Stimulated activated CD8-positive, alpha-beta memory T cell treated with anti-CD3 and anti-CD28 coated beads, Interleukin-4, amount 100 ng/mL, for 48 hours (primary cell): ENCODE measurements around the gene MARVELD1.
"Not testable (repeated sequence)": the region's sequence is repeated elsewhere in the genome, so short reads cannot be mapped to it uniquely, and the experiment has no call there.

Experiments used
- DNase-seq: peaks from one replicate; pipeline ENCODE4 v3.0.0-alpha.2; 2020

MARVELD1 gene

DNA sequence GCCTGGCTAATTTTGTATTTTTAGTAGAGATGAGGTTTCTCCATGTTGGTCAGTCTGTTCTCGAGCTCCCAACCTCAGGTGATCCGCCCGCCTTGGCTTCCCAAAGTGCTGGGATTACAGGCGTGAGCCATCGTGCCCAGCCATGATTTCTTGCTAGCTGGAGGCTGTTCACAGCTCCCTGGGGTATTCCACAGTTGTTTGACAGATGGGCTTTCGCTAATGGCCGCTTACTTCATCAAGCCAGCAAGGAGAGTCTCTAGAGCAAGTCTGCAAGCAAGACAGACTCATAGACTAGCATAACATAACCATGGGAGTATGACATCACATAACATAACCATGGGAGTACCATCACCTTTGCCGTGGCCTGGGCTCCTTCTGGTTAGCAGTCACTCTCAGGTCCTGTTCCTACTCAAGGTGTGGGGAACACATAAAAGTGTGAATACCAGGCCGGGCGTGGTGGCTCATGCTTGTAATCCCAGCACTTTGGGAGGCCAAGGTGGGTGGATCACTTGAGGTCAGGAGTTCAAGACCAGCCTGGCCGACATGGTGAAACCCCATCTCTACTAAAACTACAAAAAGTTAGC lies 15.4 kb upstream of the MARVELD1 start:
- not testable (repeated sequence) for DNase-seq

DNA sequence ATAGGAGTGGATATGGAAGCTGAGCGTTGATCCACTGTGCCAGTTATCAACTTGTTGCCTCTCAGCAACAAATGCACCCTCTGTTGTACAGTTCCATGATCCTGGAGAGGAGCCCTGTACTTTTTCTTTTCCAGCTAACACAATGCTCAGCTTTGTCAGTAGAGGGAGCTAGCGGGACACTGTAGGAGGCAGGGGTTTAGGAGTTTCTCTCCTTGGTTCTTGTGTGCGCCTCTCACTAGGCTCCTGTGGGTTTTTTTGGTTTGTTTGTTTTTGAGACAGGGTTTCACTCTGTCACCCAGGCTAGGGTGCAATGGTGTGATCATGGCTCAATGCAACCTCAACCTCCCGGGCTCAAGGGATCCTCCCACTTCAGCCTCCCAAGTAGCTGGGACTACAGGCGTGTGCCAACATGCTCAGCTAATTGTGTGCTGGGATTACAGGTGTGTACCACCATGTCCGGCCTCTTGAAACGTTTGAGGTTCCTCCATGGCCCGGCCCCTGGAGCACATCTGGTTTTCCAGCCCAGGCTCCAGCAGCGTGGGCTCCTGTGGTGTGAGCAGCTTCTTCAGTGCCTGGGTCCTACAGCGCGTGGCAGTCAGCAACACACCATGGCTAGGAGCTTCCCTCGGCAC lies 12.0 kb upstream of the MARVELD1 start:
- peak; percentile 54 for DNase-seq

DNA sequence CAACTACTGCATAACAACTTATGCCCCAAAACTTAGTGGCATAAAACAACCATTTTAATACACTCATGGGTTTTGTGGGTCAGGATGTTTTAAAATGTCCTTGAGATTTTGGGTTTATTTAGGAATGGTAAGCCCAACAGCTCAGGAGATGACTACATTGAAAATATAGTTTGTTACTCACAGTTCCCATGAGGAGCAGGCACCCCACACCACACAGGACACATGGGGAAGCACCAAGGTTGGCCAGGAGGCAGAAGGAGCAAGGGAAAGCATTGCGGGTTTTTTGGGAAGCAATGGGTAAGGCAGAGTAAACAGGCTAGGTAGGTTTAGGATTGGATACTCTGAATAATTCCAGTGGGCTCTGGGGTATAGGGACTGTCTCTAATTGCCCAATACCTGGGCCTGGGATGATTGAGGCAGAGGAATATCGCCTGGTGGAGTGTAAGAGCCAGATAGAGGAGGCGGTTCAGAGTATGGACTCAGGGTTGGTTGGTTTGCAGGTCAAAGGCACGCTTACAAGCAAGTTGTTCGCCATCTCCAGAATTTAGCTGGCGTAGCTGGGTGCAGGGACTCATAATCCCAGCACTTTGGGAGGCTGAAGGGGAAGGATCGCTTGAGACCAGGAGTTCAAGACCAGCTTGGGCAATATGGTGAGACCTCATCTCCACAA lies 10.0 kb upstream of the MARVELD1 start:
- DNase-seq: no peak

DNA sequence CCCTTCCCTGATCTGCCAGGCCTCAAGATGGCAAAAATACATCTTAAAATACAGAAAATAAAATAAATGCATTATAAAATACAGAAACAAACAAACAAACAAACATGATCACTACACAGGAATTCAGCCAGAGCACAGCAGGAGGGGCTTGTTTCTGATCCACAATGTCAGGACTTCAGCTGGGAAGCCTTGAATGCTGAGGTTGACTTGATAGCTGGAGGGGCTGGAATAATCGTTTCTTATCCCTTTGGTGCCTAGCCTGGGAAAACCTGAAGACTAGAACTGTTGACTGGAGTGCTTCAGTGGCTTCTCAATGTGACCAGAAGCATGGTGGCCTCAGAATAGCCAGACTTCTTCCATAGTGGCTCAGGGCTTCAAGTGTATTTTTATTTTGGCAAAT lies 9.2 kb upstream of the MARVELD1 start:
- no peak for DNase-seq

DNA sequence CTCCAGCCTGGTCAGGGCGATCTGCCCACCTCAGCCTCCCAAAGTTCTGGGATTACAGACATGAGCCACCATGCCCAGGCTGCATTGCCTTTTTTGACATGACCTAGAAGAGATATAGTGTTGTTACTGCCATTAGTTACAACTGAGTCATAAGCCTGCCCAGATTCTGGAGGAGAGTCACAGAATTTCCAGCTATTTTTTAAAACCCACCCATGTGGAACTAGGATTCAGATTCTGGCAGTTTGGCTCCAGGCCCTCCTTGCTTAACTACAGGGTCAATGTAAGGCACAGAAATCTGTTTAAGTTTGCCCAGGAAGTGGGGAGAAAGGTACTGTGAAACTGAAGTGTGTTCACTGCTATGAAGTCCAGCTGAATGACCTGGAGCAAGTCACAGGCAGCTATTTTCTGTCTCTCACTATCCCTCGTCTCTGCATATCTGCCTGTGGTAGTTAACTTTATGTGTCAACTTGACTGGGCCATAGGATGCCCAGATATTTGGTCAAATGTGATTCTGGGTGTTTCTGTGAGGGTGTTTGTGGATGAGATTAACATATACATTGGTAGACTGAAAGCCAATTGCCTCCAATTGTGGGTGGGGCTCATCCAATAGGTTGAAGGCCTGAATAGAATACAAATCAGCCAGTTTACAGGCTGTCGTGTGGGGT lies 8.4 kb upstream of the MARVELD1 start:
- DNase-seq: no peak

DNA sequence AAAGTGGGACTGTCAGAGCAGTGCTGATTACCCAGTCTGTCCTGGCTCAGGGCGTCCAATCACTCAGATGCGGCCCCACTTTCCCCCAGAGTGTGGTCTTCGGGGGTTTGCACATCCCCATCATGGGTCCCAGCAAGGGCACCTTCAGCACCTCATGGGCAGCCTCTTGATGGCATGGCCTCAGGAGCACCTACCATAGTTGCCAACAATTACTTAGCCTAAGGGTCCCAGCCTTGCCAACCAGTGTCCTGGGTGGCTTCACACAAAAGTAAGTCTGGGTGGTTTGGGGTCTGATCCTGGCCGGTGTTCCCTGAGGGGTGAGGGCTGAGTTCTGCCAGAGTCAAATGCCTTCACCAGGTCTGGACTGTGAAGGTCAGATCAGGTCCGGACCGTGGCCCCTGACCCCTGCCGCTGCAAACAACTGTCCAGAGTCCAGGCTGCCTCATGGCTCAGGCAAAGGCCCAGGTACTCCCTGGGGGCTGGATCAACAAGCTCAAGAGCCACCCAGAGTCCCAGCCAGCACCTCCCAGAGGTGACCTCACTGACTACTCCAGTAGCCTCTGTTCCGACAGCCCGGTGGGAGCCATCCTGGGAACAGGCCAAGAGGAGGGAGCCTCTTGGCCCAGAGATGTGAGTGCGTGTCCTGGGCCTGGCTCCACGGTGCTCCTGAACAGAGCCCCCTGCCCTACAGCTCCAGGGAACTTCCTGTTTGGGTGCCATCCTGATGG lies 6.2 kb upstream of the MARVELD1 start:
- no peak for DNase-seq

DNA sequence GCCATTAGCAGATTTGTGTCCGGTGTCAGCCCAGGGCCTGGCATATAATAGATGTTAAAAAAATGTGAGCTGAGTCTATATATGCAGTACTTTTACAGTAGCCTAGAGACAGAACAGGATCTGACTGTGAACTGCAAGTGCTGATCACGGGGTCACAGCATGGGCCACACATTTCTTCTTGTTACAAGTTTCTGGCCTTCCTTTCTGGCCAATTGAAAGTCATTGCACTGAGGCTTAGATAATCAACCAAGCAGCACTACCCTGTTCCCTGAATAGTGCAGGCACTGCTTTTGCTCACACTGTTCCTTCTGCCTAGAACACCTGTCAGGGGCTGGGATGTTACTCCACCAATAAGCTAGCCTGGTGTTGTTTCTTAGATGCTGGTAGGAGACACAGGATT lies 5.4 kb upstream of the MARVELD1 start:
- no peak for DNase-seq

DNA sequence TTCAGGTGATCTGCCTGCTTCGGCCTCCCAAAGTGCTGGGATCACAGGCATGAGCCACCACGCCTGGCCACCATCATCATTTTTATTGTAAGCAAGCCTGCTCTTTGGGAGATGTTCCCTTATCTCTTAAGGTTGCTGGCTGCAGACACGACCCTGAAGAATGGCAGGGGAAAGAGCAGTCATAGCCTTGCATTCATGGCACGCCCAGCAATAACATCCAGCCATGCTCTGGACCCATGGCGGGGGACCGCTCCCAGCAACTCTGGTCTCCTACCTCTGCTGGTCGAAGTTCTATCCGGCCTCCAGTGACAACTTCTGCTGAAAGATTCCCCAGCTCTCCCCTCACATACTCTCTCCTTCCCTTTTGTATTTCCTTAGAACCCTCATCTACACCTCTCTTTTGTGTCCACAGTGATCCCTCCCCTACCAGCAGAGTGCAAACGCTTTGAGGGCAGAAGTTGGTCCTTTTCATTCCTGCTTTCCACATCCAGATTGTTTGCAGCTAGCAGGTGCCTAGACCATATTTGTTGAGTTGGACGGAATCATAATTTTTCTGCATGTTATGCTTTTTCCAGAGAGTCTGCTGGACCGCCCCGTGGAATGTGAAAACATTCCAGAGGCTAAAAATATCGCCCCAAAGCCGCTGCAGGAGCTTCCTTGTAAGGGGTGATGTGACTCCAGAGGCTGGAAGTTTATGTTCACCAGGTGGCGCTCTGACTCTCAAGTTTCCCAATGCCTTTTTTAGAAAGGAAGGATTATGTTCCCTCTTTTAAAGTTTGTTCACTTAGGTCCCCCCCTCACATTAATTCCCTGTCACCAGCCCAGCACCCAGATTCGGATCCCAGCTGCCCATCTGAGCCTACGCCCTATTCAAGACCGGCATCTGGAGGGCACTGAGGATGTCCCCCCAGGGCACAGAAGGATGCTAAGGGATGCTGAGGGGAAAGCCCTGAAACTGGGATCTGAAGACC lies 4.3 kb upstream of the MARVELD1 start:
- DNase-seq: peak; percentile 60

DNA sequence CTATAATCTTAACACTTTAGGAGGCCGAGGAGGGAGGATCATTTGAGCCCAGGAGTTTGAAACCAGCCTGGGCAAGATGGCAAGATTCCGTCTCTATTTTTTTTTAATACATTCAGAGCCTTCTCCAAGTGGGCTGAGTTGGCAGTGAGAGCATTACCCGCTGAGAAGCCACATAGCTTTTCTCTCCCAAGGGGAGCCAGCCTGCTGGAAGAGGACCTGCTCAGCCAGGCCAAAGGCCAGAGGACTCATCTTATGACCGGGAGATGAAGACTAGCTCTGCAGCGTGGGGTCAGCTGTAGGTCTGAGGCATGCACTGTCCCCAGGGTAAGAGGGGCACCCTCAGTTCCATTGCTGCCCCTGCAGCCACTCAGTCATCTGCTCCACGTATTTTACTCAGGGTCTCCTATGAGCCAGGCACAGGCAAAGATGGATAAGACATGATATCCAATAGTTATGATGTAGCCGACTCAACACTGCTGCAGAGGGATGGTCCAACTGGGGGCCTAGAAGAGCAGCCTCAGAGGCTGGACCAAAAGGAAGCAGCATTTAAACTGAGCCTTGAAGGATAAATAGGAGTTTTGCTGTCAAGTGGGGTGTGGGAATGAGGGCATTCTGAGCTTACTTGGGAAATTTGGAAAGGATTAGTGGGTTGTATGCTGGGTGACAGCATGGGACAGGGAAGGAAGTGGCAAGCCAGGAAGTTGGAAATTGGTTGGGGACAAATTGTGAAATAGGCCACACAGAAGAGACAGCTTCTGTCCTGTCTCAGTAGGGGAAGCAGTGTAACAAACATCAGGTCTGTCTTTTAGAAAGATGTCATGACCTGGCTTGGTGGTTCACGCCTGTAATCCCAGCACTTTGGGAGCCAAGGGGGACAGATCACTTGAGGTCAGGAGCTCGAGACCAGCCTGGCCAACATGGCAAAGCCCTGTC lies 1.6 kb upstream of the MARVELD1 start:
- no peak for DNase-seq

DNA sequence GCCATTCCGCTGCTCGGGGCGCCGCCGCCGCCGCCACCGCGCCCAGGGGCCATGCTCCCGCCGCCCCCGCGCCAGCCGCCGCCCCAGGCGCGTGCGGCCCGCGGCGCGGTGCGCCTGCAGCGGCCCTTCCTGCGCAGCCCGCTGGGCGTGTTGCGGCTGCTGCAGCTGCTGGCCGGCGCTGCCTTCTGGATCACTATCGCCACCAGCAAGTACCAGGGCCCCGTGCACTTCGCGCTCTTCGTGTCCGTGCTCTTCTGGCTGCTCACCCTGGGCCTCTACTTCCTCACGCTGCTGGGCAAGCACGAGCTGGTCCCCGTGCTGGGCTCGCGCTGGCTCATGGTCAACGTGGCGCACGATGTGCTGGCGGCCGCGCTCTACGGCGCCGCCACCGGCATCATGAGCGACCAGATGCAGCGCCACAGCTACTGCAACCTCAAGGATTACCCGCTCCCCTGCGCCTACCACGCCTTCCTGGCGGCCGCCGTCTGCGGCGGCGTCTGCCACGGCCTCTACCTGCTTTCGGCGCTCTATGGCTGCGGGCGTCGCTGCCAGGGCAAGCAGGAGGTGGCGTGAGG lies 383 bp downstream of the MARVELD1 start:
- peak; percentile 64 for DNase-seq

DNA sequence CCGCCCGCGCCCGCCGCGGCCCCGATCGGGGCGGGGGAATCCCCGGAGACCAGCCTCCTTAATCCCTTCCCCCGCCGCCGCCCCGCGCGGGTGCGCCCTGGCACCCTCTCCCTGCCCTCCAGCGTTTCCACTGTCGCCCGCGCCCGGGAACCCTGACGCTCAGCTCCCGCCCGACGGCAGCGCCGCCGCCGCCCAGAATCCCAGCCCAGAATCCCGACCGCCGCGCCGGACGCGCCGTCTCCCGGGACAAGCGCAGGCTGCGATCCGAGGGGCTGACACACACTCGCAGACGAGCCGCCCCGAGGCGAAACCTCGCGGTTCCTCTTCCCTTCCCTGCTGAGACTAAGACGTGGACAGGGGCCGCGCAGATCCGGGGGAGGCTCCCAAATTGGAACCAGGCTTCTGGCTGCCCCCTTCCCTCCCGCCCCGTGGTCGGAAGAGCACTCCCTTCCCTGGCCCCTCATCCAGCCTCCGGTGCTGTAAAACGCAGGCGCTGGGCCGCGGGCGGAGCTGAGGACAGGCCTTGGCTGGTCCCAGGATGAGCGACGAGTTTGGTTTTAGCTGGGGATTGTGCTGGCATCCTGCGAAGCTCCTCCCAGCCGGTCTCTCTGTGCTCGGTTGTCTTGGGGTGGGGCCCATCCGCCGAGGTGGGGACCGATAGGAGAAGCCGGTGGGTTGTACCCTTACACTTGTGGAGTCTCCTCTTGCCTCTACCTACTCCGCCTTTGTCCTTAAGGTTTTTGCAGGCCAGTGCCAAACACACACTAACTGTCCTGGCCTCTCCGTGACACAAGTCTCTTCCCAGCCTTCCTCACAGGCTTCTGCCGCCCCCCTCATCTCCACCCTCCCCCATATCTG lies 1.1 kb downstream of the MARVELD1 start:
- peak; percentile 45 for DNase-seq

DNA sequence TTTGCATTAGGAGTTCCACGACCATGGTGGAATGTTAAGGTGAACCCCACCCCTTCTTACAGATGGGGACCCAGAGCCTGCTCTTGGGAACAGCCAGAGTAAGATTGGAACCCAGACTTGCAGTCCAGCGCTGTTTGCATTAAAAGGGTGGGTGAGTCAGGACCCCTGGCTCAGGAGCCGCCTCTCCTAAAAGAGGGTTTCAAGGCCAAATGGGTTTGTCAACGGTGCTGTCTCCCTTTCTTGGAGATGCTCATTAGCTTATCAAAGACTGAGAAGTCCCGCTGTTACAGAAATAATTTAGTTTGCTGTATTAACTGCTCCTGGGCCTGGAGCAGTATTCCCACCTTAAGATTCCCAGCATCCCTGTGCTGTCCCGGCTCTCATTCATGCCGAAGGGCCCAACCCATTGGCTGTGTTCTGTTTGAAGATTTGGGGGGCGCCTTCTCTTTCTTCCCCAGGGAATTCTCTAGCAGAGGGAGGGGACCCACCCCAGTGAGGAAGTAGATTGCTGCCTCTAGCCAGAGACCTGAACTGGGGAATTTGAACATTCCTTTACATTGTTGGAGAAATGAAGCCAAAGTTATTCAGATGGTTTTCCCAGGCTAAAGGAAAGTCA lies 1.8 kb downstream of the MARVELD1 start:
- no peak for DNase-seq

DNA sequence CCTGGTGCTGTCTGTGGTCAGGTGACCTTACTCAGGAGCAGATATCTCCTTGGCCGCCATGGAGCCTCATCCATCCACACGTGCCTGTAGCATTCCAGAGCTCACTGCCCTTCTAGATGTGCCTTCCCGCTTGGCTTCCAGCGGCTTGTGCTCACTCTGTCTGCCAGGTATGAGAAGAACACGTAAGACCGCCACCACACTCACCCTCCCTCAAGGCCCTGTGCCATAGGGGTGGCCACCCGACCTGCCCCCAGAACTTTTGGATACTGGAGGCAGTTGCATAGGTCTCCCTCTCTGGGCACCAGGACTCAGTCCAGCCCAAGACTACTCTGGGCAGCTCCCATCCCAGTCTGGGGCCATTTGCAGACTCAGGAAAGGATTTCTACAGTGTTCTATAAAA lies 4.1 kb downstream of the MARVELD1 start:
- DNase-seq: no peak

DNA sequence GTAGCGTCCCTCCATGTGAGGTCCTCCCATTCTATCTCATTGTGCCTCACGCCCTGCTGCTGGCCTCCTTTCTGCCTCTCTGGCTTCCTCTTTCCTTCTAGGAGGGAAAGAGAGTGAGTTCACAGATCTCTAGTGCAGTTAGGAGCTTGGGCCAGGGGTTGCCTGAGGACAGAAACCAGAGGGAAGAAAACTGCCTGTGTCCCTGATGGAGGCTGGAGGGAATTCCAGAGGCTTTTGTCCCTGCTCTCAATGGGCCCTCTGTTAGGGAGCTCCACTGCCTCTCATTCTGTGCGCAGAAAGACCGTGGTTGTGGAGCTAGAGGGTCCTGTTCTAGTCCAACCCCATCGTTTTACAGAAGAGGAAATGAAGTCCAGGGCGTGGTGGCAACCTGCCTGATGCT lies 4.6 kb downstream of the MARVELD1 start:
- DNase-seq: no peak

DNA sequence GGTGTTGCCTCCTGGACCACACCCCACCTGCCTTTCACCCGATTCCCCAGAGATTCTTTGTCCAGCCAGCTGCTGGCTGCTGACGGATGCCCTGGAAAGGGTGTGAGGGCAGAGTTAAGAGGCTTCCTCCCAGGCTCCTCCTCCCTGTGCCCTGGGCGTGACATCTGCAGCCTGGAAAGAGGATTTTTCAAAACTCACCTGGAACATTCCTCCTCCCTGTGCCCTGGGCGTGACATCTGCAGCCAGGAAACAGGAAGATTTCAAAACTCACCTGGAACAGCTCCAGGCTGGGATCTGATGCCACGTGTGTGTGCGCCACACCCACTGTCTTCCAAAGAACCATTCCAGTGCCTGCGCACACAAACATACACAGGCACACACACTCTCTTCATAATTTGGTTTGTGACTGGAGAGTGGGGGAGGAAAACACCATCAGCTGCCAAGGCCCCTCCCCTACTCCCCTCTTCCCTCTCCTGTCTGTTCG lies 5.2 kb downstream of the MARVELD1 start:
- DNase-seq: no peak

DNA sequence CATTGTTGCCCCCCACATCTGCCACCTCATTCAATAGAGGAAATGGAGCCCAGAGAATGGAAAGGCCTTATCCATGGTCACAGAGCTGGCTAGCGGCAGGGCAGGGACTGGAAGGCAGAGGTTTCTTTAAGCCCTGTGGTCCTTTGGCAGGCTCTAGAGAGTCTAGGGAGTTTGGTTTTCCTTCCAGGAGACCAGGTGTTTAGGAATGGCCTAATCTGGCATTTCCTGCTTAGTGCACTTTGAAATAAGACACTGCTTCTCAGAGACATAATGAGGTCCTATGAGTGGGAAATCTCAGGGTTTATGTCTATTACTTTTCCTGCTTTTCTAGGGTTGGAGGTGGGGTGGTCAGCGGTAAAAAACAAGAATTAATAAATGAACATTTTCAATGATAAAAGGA lies 6.1 kb downstream of the MARVELD1 start:
- no peak for DNase-seq

DNA sequence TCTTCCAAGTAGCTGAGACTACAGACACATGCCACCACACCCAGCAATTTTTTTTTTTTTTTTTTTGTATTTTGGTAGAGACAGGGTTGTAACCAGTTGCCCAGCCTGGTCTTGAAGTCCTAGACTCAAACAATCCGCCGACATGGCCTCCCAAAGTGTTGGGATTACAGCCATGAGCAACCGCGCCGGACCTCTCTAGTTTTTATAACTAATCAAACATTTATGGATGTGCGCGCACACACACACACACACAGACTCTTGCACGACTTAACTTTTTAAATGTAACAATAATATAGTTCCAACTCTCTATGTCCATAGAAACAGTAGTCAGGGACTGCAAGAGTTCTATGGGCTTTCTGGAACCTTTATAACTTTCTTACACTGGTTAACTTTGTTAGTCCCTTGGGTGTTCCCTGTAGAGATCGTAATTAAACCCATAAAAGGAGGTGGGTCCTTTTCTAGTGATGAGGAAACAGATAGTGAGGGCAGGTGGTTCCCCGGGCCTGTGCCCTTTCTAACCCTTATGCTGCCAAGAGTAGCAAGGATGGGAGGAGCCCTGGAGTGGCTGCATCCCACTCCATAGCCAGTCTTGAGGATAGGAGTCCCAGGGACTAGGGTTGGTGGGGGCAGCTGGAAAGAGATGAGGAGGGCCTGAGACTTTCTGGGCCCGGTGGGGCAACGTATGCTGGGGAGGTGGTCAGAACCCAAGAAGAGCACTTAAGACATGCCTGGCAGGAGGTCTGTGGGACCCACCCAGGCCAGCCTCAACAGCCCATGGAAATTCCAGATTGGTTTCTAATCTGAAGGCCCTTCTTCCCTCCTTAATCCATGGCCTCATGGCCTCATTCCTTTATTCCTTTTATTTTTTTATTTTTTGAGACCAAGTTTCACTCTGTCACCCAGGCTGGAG lies 8.6 kb downstream of the MARVELD1 start:
- DNase-seq: no peak

DNA sequence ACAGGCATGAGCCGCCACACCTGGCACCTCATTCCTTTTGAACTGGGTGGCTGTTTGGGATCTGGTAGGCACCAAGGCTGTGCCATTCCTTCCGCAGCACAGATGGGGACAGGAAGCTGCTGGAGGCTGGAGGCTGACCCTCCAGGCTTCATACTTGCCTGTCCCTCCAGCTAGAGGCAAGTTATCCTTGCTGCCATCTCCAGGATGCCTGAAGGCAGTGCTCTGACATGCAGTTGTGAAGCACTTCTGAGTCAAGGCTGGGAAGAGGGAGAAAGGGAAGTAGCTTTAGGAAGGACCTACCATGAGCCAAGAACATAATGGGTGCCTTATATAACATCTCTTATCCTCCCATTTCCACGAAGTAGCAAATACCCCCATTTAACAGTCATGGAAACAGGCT lies 9.5 kb downstream of the MARVELD1 start:
- DNase-seq: no peak
